Measurements from ENCODE around the gene CCDC171. TPM values are rescaled to one million over a fixed set of nuclear protein-coding genes. Genes with fewer than 3 reads are reported as not detected.
"Not testable (repeated sequence)": the region's sequence is repeated elsewhere in the genome, so short reads cannot be mapped to it uniquely, and the experiment has no call there.

Gene CCDC171
- total and polyA plus RNA-seq, 12 donors, result 1.2 to 4.9 (median 2.7) TPM

- H3K9me3 ChIP-seq (replicated peaks in 1 of 3), result no peaks in the 10 kb centered on the region
- 69 to 96% (median 92%) methylated on average over 2 of the region's 2 CpGs for WGBS, 4 donors
- no peak overlapping the region for H3K4me3 ChIP-seq
- H3K4me1 ChIP-seq (replicated peaks in 1 of 2), result no peaks in the 10 kb centered on the region
- TF ChIP-seq POLR2A (IDR thresholded peaks at IDR 0.05) (no peak), CTCF (IDR thresholded peaks at IDR 0.05) (no peak)
- no peak overlapping the region for H3K27ac ChIP-seq
- no peaks in the 10 kb centered on the region for H3K36me3 ChIP-seq (replicated peaks in 1 of 2)
- DNase-seq, result no peak
- intact Hi-C loops (cut with DNase I), result no loop called here
- H3K27me3 ChIP-seq, result no peaks in the 10 kb centered on the region
Measured at GRCh38 chr9:15525958-15526357, 26.9 kb upstream of the CCDC171 start.

GRCh38 chr9:15527035-15527434, 25.8 kb upstream of the CCDC171 start:
- H3K4me3 ChIP-seq; H3K9me3 ChIP-seq (replicated peaks in 1 of 3); H3K4me1 ChIP-seq (replicated peaks in 1 of 2); H3K36me3 ChIP-seq (replicated peaks in 1 of 2); H3K27me3 ChIP-seq; intact Hi-C loops (cut with DNase I); DNase-seq; H3K27ac ChIP-seq: not testable (repeated sequence)
- WGBS, 4 donors, result 90 to 93% (median 91%) methylated on average over 5 of the region's 5 CpGs

GRCh38 chr9:15529566-15530324, 23.1 kb upstream of the CCDC171 start:
- intact Hi-C loops (cut with DNase I), result no loop called here
- 63 to 65% (median 64%) methylated on average over 4 of the region's 4 CpGs for WGBS, 4 donors

GRCh38 chr9:15531380-15531779, 21.5 kb upstream of the CCDC171 start:
- Histone ChIP-seq H3K36me3 (replicated peaks in 1 of 2) (no peaks in the 10 kb centered on the region), H3K27ac (no peak overlapping the region), H3K4me3 (no peak overlapping the region), H3K9me3 (replicated peaks in 1 of 3) (no peaks in the 10 kb centered on the region), H3K27me3 (no peaks in the 10 kb centered on the region), H3K4me1 (replicated peaks in 1 of 2) (no peaks in the 10 kb centered on the region)
- DNase-seq, result no peak
- intact Hi-C loops (cut with DNase I), result no loop called here
- 42 to 50% (median 43%) methylated on average over 1 of the region's 1 CpG for WGBS, 4 donors
- TF ChIP-seq CTCF (IDR thresholded peaks at IDR 0.05) (no peak), POLR2A (IDR thresholded peaks at IDR 0.05) (no peak)

More at GRCh38 chr9:15529566-15530324, 23.1 kb upstream of the CCDC171 start:
- Histone ChIP-seq H3K36me3 (replicated peaks in 1 of 2) (no peaks in the 10 kb centered on the region), H3K27ac (no peak overlapping the region), H3K4me1 (replicated peaks in 1 of 2) (no peaks in the 10 kb centered on the region), H3K27me3 (no peaks in the 10 kb centered on the region), H3K9me3 (replicated peaks in 1 of 3) (no peaks in the 10 kb centered on the region), H3K4me3 (no peak overlapping the region)
- DNase-seq, result no peak
- TF ChIP-seq POLR2A (IDR thresholded peaks at IDR 0.05) (no peak), CTCF (IDR thresholded peaks at IDR 0.05) (no peak)

- 24 to 34% (median 27%) methylated on average over 2 of the region's 2 CpGs for WGBS, 4 donors
- DNase-seq, result no peak
- intact Hi-C loops (cut with DNase I), result no loop called here
Measured at GRCh38 chr9:15541872-15542271, 11.0 kb upstream of the CCDC171 start.

More at GRCh38 chr9:15541872-15542271, 11.0 kb upstream of the CCDC171 start:
- no peaks in the 10 kb centered on the region for H3K36me3 ChIP-seq (replicated peaks in 1 of 2)
- TF ChIP-seq POLR2A (IDR thresholded peaks at IDR 0.05), result no peak
- TF ChIP-seq CTCF (IDR thresholded peaks at IDR 0.05), result no peak
- peaks cover 5% of the 10 kb centered on the region for H3K27me3 ChIP-seq
- H3K9me3 ChIP-seq (replicated peaks in 1 of 3), result no peaks in the 10 kb centered on the region
- no peak overlapping the region for H3K27ac ChIP-seq
- no peaks in the 10 kb centered on the region for H3K4me1 ChIP-seq (replicated peaks in 1 of 2)
- no peak overlapping the region for H3K4me3 ChIP-seq
